Suprapubic skin (tissue), 4 donors: Measurements from ENCODE around the gene CENPS.

Experiments used
- CTCF ChIP-seq, 2 donors: fragments of 200-600 bp in 1 of 2; fragments of 450-650 bp in 1 of 2; sonication (generic) in 1 of 2; IDR thresholded peaks; one replicate each; pipeline ENCODE4 v1.5.1; 2016 to 2019; ENCODE audit warnings: antibody characterized with exemption in 2 of 2, mild to moderate bottlenecking in 1 of 2, moderate library complexity in 1 of 2
- EP300 ChIP-seq: sonication (generic); formaldehyde crosslinking; IDR thresholded peaks from one replicate; pipeline ENCODE4 v1.6.1; 2017; ENCODE audit warnings: antibody characterized with exemption
- POLR2A ChIP-seq, 2 donors: fragments of 450-650 bp; IDR thresholded peaks; one replicate each; pipeline ENCODE4 v1.6.1; 2017; ENCODE audit warnings: antibody characterized with exemption in 2 of 2, mild to moderate bottlenecking in 2 of 2, moderate library complexity in 2 of 2
- POLR2AphosphoS5 ChIP-seq, 3 donors: sonication (generic); formaldehyde crosslinking; IDR thresholded peaks; one replicate each; pipeline ENCODE4 v1.6.1; 2017; ENCODE audit warnings: antibody characterized with exemption in 3 of 3

GRCh38 chr1:10399444-10399941, 30.7 kb upstream of the CENPS start:
- TF ChIP-seq CTCF (IDR thresholded peaks at IDR 0.05): no peak
- no peak for TF ChIP-seq EP300
- no peak for TF ChIP-seq POLR2AphosphoS5 (IDR thresholded peaks at IDR 0.05)
- TF ChIP-seq POLR2A (IDR thresholded peaks at IDR 0.05): no peak
